Peyer's patch (tissue), 4 donors: Measurements from ENCODE around the gene NAT16.

Experiments used
- CTCF ChIP-seq, 6 experiments: fragments of 450-650 bp in 4 of 6; fragments of 200-600 bp in 2 of 6; sonication (generic) in 1 of 6; IDR thresholded peaks; one replicate each; pipeline ENCODE4 v1.5.1; 2017 to 2019; ENCODE audit warnings: antibody characterized with exemption in 6 of 6, mild to moderate bottlenecking in 3 of 6, moderate library complexity in 1 of 6
- POLR2A ChIP-seq, 2 donors: fragments of 450-650 bp; IDR thresholded peaks; one replicate each; pipeline ENCODE4 v1.5.1; 2017; ENCODE audit warnings: antibody characterized with exemption in 2 of 2, mild to moderate bottlenecking in 2 of 2, moderate library complexity in 2 of 2

DNA sequence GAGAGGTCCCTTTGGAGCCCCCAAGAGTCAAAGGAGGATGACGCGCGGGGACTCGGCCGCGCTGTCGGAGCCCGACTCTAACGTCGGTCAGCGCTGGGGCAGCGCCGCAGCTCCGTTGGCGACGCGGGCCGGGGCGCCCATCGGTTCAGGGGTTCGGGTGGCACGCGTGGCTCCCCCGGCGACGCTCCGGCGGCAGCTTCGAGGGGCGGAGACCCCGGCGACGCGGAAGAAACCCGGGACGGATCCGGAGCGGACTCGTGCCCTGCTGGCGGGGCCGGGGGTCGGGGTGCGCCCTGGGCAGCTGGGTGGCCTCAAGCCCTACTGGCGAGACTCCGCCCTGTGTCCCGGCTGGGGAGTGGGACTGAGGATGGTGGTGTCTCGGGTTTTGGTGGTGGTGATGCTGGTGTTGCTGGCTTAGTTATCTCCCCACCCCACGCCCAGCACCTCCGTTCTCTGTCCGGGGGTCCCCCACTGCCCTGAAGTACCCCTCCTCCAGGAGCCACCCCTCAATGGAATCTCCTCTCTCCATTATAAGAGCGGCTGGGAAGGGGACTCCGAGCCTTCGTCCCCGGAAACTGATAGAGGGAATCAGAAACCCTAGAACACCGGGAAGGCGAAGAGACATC is at the start of gene NAT16:
- TF ChIP-seq CTCF (IDR thresholded peaks at IDR 0.05) (no peak), POLR2A (IDR thresholded peaks at IDR 0.05) (no peak)
